ENCODE measurements around the gene MGAT4B.

Gene MGAT4B

DNA sequence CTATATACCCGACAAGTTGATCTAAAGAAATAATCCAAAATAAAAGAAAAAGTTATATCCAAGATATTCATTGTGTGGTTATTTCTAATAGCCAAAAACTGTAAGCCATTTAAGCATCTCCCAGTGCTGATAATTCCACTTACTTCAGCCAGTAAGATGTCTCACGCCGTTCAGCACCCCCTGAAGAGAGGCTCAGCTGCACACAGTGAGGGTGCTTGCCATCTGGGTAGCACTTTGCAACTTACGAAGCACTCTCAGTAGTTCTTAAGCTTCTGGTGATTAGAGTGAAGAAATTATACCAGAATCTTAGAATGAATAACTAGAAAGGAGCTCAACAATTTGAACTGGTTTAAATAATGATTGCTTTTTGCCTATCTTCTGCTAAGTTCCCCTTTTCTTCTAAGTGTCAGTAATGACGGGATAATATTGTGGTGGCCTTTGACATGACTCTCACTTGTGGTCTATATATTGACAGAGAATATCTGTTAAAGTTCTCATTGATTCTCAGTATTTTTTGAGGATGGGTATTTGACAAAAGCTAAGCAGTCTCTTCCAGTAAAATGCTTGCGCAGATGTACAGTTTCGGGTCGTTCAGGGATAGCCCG lies 39.1 kb downstream of the MGAT4B start:
- peak; percentile 12 to 73 for DNase-seq

DNA sequence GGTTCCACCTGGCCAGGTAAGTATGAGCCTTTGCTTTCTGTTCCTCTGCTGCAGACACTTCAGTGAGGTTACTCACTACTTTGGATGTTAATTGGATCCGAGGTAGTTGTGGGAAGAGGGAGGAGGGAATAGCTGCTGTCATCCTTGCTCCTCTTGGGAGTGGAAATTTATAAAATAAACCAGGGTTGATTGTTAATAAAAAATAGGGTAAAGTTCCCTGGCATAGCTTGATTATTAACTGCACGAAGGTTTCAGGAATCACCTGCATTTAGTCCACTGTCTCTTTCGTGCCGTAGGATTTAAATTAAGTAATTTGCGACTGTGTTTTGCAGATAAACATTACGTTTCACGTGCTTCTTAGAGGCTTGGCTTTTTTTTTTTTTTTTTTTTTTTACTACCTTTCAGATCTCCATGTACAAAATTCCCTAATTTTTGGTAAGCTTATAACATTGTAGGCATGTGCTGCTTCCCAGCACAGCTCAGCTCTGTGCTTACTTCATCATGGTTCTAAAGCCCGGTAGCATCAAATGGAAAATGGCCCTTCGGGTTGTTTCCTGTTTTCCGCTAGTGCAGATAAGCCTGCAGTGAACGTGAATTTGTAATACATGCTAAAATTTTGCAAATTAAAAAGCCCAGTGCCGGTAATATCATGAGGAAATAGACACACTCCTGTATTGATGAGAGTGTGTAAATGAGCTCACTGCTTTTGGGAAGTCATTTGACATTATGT lies 39.8 kb downstream of the MGAT4B start:
- no peak for DNase-seq

DNA sequence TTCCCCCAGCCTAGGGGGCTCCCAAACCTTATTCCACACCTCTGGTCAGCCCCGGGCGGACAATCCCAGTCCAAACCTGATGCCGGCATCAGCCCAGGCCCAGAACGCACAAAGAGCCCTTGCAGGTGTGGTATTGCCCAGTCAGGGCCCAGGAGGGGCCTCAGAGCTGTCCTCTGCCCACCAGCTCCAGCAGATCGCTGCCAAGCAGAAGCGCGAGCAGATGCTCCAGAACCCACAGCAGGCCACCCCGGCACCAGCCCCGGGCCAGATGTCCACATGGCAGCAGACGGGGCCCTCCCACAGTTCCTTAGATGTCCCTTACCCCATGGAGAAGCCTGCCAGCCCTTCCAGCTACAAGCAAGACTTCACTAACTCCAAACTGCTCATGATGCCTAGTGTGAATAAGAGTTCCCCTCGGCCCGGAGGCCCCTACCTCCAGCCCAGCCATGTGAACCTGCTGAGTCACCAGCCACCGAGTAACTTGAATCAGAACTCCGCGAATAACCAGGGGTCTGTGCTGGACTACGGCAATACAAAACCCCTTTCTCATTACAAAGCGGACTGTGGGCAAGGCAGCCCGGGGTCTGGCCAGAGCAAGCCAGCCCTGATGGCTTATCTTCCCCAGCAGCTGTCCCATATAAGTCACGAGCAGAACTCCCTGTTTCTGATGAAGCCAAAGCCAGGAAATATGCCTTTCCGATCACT lies 40.5 kb downstream of the MGAT4B start:
- DNase-seq: peak in 1 of 2 experiments; percentile 24

DNA sequence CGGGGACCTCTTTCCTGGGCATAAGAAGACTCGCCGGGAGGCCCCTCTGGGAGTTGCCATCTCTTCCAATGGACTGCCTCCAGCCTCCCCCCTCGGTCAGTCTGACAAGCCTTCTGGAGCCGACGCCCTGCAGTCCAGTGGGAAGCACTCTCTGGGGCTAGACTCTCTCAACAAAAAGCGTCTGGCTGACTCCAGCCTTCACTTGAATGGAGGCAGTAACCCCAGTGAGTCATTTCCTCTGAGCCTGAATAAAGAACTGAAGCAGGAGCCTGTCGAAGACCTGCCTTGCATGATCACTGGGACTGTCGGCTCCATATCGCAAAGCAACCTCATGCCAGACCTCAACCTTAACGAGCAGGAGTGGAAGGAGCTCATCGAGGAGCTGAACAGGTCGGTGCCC lies 41.3 kb downstream of the MGAT4B start:
- no peak for DNase-seq

DNA sequence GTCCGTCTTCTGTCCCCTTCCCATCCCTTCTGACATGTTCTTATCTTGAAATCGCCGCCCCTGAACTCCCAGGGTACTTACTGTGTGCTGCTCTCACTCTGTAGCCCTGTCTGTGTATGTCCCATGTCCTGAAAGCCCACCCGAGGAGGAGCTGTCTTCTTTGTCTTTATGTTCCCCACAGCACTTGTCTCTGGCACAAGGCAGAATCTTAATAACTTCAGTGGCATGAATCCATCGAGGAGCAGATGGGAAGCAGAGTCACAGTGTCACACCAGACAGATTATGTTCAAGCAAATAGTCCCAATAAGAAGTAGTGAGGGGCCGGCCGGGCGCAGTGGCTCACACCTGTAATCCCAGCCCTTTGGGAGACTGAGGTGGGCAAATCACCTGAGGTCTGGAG lies 42.6 kb downstream of the MGAT4B start:
- DNase-seq: peak in 1 of 2 experiments; percentile 6

DNA sequence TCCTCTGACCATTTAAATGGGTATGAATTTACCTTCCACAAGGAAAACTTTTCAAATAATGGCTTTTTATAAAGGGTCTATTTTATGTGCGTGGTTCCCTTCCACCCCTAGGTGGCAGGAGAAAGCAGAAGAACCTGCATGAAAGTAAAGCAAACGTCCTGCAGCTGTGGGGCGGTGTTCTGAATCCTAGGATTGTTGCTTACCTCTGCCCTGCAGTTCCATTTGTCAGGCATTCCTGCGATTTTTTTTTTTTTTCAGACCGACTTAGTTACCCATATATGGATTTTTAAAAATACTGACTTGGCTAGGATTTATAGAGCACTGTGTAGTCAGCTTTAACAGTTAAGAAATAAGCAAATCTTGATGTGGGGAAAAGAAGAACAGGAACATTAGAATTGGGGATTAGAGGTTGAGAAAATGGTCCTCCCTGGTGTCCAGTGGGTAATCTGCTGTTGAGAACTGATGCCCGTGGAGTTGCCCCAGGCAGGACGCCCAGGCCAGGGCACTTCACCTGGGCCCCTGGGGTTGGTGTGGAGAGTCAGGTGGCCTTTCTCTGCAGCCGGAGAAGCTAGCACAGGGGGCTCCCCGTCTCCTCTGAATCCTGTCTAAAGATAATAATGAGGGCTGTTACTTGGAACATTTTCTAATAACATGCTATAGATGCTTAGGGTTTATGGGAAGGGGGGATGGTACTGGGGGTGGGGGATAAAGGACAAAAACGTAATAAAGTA lies 43.3 kb downstream of the MGAT4B start:
- peak in 1 of 2 experiments; percentile 68 for DNase-seq

DNA sequence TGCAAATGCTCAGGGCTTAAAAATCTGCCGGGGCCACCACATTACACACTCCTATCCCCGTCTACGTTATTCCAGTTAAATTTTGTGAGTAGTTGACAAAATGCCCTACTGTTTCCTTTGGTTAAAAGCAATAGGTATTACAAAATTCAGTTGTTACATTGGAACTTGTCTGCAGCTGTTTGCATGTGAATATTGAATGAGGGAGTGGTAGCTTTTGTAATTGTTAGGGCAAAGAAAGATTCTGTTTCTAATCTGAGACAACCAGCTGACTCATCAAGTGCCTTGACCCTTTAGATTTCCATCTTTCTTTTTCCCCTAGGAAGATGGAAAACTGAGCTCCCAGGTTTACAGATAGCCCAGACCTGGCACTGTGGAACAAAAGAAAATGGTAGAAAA lies 43.9 kb downstream of the MGAT4B start:
- DNase-seq: no peak

DNA sequence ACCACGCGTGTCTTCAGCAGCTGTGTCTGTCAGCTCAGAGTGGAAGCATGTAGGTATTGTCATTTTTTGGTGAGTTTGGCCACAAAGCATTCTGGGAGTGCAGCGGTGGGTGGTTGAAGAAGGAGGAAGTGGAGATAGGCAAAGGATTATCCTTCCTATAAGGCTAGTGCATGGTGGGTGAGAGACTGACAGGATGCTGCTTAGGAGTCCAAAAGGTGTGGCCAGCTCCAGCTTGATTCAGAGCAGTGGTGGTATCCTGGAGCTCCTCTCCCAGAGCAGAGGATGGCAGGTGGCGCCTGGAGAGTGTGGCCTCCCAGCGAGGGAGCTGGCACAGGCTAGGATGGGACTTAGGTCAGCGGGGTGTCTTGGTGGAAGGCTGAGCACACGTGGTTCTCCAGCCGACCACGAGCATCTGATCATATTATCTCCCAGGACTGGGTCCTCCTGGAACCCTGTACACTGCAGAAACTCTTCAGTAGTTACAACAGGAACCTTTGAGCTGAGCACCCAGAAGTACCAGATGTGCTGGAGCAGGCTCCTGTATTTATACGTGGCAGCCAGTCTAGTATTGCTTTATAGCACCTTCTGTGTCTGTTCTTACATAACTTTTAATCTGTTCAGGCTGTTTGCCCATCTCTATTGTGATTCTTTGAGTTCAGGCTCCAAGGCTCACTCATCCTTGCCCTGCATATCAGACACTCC lies 44.4 kb downstream of the MGAT4B start:
- DNase-seq: peak; percentile 57 to 90

GRCh38 chr5:179759581-179760551 lies 46.8 kb downstream of the MGAT4B start:
- peak in 1 of 2 experiments; percentile 34 for DNase-seq

DNA sequence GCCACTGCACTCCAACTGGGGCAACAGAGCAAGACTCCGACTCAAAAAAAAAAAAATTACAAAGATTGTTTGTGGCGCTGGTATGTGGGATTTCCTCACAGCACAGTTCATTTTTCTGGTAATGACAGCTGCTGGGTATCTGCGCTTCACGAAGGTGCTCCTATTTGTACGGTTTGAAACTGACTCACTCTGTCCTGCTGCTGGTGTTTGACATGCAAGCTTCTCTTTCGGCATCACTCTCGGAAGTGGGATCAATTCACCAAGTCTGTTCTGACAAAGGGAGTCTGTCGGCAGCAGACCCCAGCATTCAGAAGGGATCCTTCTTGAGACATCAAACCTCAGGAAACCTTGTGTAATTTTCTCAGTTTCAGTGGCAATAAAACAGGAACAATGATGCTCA lies 47.7 kb downstream of the MGAT4B start:
- DNase-seq: no peak

- no peak for DNase-seq
These were observed 51.6 kb downstream of the MGAT4B start for GRCh38 chr5:179755022-179755421.

GRCh38 chr5:179753971-179754370 lies 52.7 kb downstream of the MGAT4B start:
- DNase-seq: peak; percentile 18 to 44

GRCh38 chr5:179749857-179750508 lies 56.7 kb downstream of the MGAT4B start:
- no peak for DNase-seq

DNA sequence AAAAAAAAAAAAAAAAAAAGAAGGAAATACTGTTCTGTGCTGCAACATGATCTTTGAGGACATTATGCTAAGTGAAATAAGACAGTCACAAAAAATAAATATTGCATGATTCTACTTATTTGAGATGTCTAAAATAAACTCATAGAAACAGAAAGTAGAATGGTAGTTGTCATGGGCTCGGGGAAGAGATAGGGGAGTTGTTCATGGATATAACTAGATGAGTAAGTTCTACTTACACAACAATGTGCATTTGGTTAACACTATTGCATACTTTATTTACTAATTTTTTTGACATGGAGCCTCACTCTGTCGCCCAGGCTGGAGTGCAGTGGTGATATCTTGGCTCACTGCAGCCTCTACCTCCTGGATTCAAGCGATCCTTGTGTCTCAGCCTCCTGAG lies 58.9 kb downstream of the MGAT4B start:
- no peak for DNase-seq

Measured in NCI-H524 (cell line).